WI38 (cell line): Measurements from ENCODE around the gene TPSD1.

Experiments used
- H3K4me3 ChIP-seq: 2 replicates; pipeline ENCODE4 v1.5.1; 2011; ENCODE audit warnings: low read depth, mild to moderate bottlenecking, control low read depth, low read length
- CTCF ChIP-seq: IDR thresholded peaks from 2 replicates; pipeline ENCODE4 v1.5.1; 2012; ENCODE audit warnings: low read depth, mild to moderate bottlenecking, control low read depth, low read length

Gene TPSD1

DNA sequence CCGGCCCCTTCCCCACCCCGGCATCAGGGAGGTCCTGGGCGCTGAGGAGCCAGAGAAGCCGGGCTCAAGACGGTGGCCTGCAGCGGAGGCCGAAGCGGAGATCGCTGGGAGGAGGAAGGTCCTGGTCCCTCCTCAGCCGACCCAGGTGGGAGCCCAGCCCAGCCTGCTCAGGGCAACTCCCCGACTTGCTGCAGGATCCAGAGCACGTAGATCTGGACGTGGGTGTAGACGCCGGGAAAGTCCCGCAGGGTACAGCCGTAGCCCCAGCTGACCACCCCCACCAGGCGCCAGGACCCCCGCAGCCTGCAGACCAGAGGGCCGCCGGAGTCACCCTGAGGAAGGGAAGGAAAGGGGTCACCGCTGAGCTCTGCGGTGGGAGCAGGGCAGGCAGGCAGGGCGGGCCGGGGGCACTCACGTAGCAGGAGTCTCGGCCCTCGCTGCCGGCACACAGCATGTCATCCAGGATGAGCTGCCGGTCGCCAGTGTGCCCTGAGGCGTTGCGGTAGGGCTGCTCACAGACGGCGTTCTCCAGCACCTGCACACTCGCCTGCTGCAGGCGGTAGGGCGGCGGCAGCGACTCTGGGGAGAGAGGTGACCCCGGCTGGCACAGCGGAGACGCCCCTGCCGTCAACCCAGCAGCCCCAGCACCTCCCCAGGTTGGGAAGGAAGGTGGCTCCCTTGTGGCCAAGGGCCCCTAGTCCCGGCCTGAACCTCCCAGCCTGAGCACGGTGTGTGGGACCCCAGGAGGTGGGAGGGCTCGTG is 5.4 kb downstream of the TPSD1 start:
- H3K4me3 ChIP-seq, result no peak overlapping the region
- TF ChIP-seq CTCF, result no peak

- no peak overlapping the region for H3K4me3 ChIP-seq
- TF ChIP-seq CTCF, result no peak
These were observed 6.5 kb downstream of the TPSD1 start for GRCh38 chr16:1262210-1262845.

GRCh38 chr16:1262846-1263221 is 7.0 kb downstream of the TPSD1 start:
- no peak overlapping the region for H3K4me3 ChIP-seq
- no peak for TF ChIP-seq CTCF

GRCh38 chr16:1263591-1264344 is 7.9 kb downstream of the TPSD1 start:
- TF ChIP-seq CTCF, result no peak

GRCh38 chr16:1264345-1265089 is 8.6 kb downstream of the TPSD1 start:
- no peak for TF ChIP-seq CTCF
- no peak overlapping the region for H3K4me3 ChIP-seq

More at GRCh38 chr16:1263591-1264344, 7.9 kb downstream of the TPSD1 start:
- H3K4me3 ChIP-seq, result no peak overlapping the region

- no peak for TF ChIP-seq CTCF
- H3K4me3 ChIP-seq, result no peak overlapping the region
These were observed 9.3 kb downstream of the TPSD1 start for GRCh38 chr16:1265090-1265630.
